ENCODE data around the gene SIGLEC15.

The SIGLEC15 gene

DNA sequence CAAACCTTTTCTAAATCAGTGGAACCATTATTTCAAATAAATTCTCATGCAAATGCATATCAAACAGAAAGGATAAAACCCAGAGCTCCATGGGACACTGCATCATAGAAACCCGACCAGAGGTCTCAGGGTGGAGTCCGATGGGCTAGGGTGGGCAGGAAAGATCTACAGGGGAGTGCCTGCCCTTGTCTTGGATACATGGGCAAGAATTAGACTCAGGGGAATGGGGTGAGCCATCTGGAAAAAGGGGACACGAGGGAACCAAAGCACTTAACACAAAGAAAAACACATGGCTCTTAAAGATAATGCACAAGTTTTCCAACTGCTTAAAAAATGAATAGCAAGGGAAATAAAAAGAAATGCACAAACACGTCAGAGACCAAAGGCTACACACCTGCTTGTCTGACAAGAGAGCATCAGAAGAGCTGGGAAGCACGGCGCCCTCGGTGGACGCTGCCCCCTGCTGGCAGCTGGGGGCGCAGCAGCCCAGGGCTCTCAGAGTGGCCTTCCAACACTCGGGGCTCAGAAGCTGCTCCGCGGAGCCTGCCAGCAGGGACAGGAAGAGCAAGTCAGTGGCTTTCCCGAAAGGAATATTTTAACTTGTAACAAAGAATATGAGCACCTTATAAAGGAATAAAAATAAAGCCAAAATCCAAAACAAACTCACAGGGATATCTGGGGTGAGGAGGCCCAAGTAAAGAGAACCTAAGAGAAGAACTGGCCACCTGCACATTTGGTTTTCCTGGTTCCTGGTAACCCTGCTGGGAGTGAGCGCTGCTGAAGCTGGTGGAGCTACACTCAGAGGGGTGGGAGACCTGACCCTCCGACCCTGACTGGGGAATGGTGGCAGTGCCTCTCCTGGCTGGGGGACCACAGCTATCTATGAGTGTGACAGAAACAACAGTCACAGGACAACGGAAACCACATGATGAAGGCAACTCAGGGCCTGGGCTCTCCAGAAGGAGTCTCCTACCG, 54.5 kb downstream of the SIGLEC15 start:
- peak; percentile 47 for DNase-seq (ENCODE audit: low spot score)

DNA sequence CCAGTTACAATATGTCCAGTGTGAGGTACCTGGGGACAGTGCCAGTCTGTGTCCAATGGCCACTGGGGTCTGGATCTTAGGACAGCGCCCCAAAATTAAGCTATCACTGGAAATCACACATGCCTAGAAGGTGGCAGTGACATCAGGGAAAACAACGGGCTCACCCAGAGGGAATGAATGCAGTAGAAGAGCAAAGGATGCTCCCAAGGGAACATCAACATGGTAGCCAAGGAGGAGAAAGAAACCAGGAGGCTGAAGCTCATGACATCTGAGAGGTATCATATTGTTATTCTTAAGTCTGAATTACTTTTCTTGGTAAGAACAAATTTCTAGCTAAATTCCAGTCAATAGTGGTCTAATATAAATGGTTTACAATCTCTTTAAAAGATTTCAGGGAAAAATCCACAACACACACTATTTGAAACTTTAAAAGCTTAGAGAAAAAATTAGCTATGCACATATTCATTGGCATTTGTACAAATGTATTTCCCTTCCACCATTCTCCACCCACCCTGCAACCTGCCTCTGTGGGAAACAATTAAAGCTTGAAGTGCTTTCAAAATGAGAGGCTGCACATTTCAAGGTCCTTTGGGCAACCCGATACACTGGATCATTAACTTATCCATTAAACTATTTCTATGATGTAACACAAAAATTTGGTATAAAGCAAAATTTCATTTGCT, 55.5 kb downstream of the SIGLEC15 start:
- DNase-seq (ENCODE audit: low spot score): no peak

DNA sequence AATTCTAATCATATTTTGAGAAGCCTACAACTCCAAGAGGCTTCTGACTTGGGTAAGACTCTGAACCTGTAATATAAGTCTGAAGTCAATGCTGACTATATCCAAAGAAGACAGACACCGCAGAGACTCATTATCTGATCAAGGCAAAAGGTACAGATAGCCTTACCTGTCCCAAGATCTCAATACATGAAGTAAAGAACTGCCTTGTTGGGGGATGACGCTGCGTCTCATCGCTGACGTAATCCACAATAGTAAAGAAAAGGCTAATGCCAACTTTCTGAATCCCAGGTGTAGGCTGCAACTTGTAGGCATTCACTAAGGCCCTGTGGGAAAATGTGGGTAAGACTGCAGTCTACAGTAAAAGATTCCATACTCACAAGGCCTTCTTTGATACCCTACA, 62.1 kb downstream of the SIGLEC15 start:
- no peak for DNase-seq (ENCODE audit: low spot score)

- no peak for DNase-seq (ENCODE audit: low spot score)
Measured at GRCh38 chr18:45889419-45890064, 64.1 kb downstream of the SIGLEC15 start.

GRCh38 chr18:45890606-45891005, 65.1 kb downstream of the SIGLEC15 start:
- no peak for DNase-seq (ENCODE audit: low spot score)

GRCh38 chr18:45891806-45892205, 66.3 kb downstream of the SIGLEC15 start:
- no peak for DNase-seq (ENCODE audit: low spot score)
